Spleen (tissue), 7 donors: ENCODE data around the gene SRSF12.

Source experiments
- CTCF ChIP-seq, 11 experiments: fragments of 200-600 bp in 7 of 11; fragments of 450-650 bp in 4 of 11; sonication (generic) in 4 of 11; IDR thresholded peaks in 8 of 11; conservative IDR thresholded peaks in 3 of 11; 1 replicate in 7 of 11; 2 replicates in 4 of 11; pipeline versions ENCODE4 v1.4.0 to v1.8.0; 2016 to 2021; ENCODE audit warnings: antibody characterized with exemption in 11 of 11, inconsistent platforms in 4 of 11, mild to moderate bottlenecking in 1 of 11
- POLR2AphosphoS5 ChIP-seq, 3 donors: sonication (generic); formaldehyde crosslinking; IDR thresholded peaks; one replicate each; pipeline ENCODE4 v1.5.1; 2017; ENCODE audit warnings: antibody characterized with exemption in 3 of 3
- donor health status: DM: no; HTN: no; CAD: no; lungs with moderate emphysema.
- donor health status: DM: no; HTN: no; CAD: no.
- donor health status: DM: no; HTN: no; CAD: no.

GRCh38 chr6:89066940-89067646 is 50.8 kb downstream of the SRSF12 start:
- no peak for TF ChIP-seq CTCF (IDR thresholded peaks at IDR 0.05 in 8 of 11, conservative IDR thresholded peaks at IDR 0.05 in 3 of 11)
- TF ChIP-seq POLR2AphosphoS5 (IDR thresholded peaks at IDR 0.05), result no peak
